HEK293 (cell line): ENCODE data around the gene ASF1B.

Experiments used
- GFI1B ChIP-seq: fragments of 450-650 bp; formaldehyde crosslinking; IDR thresholded peaks from 2 replicates; pipeline ENCODE4 v1.5.1; 2016; ENCODE audit warnings: missing biosample characterization, missing genetic modification characterization
- IKZF3 ChIP-seq: fragments of 450-650 bp; IDR thresholded peaks from 2 replicates; pipeline ENCODE4 v1.5.0; 2018; ENCODE audit warnings: missing biosample characterization, mild to moderate bottlenecking, missing genetic modification characterization, moderate library complexity
- KLF1 ChIP-seq: fragments of 450-650 bp; formaldehyde crosslinking; IDR thresholded peaks from 2 replicates; pipeline ENCODE4 v1.5.1; 2016; ENCODE audit warnings: missing biosample characterization, missing genetic modification characterization
- MEIS1 ChIP-seq: sonication (generic); formaldehyde crosslinking; IDR thresholded peaks from 2 replicates; pipeline ENCODE4 v1.8.1; 2022; ENCODE audit warnings: missing genetic modification reagents, mild to moderate bottlenecking, borderline replicate concordance
- TRIM28 ChIP-seq: IDR thresholded peaks from 2 replicates; pipeline ENCODE4 v1.6.1; 2011; ENCODE audit warnings: low read length, control low read depth, borderline replicate concordance
- ZEB2 ChIP-seq: fragments of 450-650 bp; formaldehyde crosslinking; IDR thresholded peaks from 2 replicates; pipeline ENCODE4 v1.5.1; 2016; ENCODE audit warnings: missing biosample characterization, missing genetic modification characterization
- ZFP69B ChIP-seq: fragments of 450-650 bp; formaldehyde crosslinking; IDR thresholded peaks from 2 replicates; pipeline ENCODE4 v1.5.1; 2016; ENCODE audit warnings: missing biosample characterization, missing genetic modification characterization
- ZNF121 ChIP-seq: fragments of 450-650 bp; formaldehyde crosslinking; IDR thresholded peaks from 2 replicates; pipeline ENCODE4 v1.5.1; 2016; ENCODE audit warnings: missing biosample characterization, missing genetic modification characterization
- ZNF155 ChIP-seq: fragments of 450-650 bp; formaldehyde crosslinking; IDR thresholded peaks from 2 replicates; pipeline ENCODE4 v1.5.1; 2016; ENCODE audit warnings: missing biosample characterization, missing genetic modification characterization
- ZNF175 ChIP-seq: fragments of 450-650 bp; formaldehyde crosslinking; IDR thresholded peaks from 2 replicates; pipeline ENCODE4 v1.5.1; 2016; ENCODE audit warnings: missing biosample characterization, missing genetic modification characterization
- ZNF341 ChIP-seq: fragments of 450-650 bp; formaldehyde crosslinking; IDR thresholded peaks from 2 replicates; pipeline ENCODE4; 2016; ENCODE audit warnings: low read depth, missing biosample characterization, missing genetic modification characterization
- ZNF354C ChIP-seq: fragments of 450-650 bp; formaldehyde crosslinking; IDR thresholded peaks from 2 replicates; pipeline ENCODE4 v1.5.1; 2016; ENCODE audit warnings: missing biosample characterization, missing genetic modification characterization, low read depth, borderline replicate concordance
- ZNF37A ChIP-seq: fragments of 450-650 bp; IDR thresholded peaks from 2 replicates; pipeline ENCODE4 v1.5.1; 2018; ENCODE audit warnings: missing biosample characterization, missing genetic modification characterization
- ZNF660 ChIP-seq: fragments of 450-650 bp; IDR thresholded peaks from 2 replicates; pipeline ENCODE4 v1.5.1; 2018; ENCODE audit warnings: missing biosample characterization, mild to moderate bottlenecking, missing genetic modification characterization
- ZNF707 ChIP-seq: fragments of 450-650 bp; formaldehyde crosslinking; IDR thresholded peaks from 2 replicates; pipeline ENCODE4 v1.5.1; 2016; ENCODE audit warnings: missing biosample characterization, missing genetic modification characterization
- ZNF747 ChIP-seq: fragments of 450-650 bp; formaldehyde crosslinking; IDR thresholded peaks from 2 replicates; pipeline ENCODE4 v1.5.1; 2016; ENCODE audit warnings: missing biosample characterization, missing genetic modification characterization
- ZNF776 ChIP-seq: fragments of 450-650 bp; formaldehyde crosslinking; IDR thresholded peaks from 2 replicates; pipeline ENCODE4 v1.5.0; 2017; ENCODE audit warnings: missing biosample characterization, missing genetic modification characterization, borderline replicate concordance
- ZNF792 ChIP-seq: fragments of 450-650 bp; formaldehyde crosslinking; IDR thresholded peaks from 2 replicates; pipeline ENCODE4 v1.5.1; 2016; ENCODE audit warnings: missing biosample characterization, missing genetic modification characterization
- ZNF843 ChIP-seq: fragments of 450-650 bp; formaldehyde crosslinking; IDR thresholded peaks from 2 replicates; pipeline ENCODE4 v1.5.1; 2016; ENCODE audit warnings: missing biosample characterization, missing genetic modification characterization
- ZXDB ChIP-seq: fragments of 450-650 bp; formaldehyde crosslinking; IDR thresholded peaks from 2 replicates; pipeline ENCODE4 v1.5.1; 2016; ENCODE audit warnings: missing biosample characterization, missing genetic modification characterization
- TF ChIP-seq, protein P1 (sequence below): IDR thresholded peaks from 2 replicates; pipeline ENCODE4 v1.6.1; 2011; ENCODE audit warnings: mild to moderate bottlenecking, low read depth, low read length, borderline replicate concordance
- TF ChIP-seq, protein P2 (sequence below): fragments of 450-650 bp; formaldehyde crosslinking; IDR thresholded peaks from 2 replicates; pipeline ENCODE4 v1.5.1; 2016; ENCODE audit warnings: missing biosample characterization, missing genetic modification characterization
- TF ChIP-seq, protein P3 (sequence below): fragments of 450-650 bp; formaldehyde crosslinking; IDR thresholded peaks from 2 replicates; pipeline ENCODE4 v1.5.1; 2016; ENCODE audit warnings: missing biosample characterization, missing genetic modification characterization
- TF ChIP-seq, protein P4 (sequence below): fragments of 450-650 bp; formaldehyde crosslinking; IDR thresholded peaks from 2 replicates; pipeline ENCODE4 v1.5.1; 2017; ENCODE audit warnings: missing biosample characterization, mild to moderate bottlenecking, missing genetic modification characterization, moderate library complexity
- TF ChIP-seq, protein P5 (sequence below): fragments of 450-650 bp; formaldehyde crosslinking; IDR thresholded peaks from 2 replicates; pipeline ENCODE4 v1.5.1; 2016; ENCODE audit warnings: missing biosample characterization, missing genetic modification characterization
- TF ChIP-seq, protein P6 (sequence below): fragments of 450-650 bp; formaldehyde crosslinking; IDR thresholded peaks from 2 replicates; pipeline ENCODE4 v1.5.1; 2016; ENCODE audit warnings: missing biosample characterization, missing genetic modification characterization, borderline replicate concordance
- TF ChIP-seq, protein P7 (sequence below): fragments of 450-650 bp; IDR thresholded peaks from 2 replicates; pipeline ENCODE4 v1.5.1; 2018; ENCODE audit warnings: missing biosample characterization, missing genetic modification characterization

Gene ASF1B

DNA sequence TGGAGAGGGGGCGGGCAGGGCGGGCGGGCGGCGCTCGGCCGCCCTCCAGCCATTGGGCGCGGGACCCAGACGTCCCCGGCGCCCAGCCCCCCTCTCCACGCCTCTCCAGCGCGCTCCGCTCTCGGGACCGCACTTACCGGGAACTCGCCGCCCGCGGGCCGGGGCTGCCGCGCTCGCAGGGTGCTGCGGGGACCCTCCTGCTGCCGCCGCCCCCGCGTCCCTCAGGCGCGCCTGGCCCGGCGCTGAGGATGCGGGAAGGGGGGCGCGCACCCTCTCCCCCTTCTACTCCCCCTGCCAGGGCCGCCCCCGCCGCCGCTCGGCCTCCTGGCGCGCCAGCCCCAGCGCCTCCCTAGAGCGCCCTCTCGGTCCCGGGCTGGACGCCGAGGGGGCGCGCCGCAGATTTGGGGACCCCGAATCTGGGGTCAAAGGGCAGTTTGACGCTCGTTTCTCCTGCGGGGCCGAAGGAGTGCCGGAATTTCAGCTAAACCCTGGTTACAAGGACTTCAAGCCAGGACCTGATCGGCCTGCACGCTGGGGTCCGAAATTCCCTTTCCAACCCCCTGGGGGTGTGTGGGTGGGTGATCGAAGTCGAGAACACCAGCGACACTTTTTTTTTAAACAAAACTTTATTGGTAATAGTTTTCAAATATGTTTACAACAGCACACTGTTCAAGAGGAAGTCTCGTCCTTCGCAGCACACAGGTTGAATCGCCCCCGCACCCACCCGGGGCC is 45.1 kb downstream of the ASF1B start (continued):
- TF ChIP-seq, protein P1, sequence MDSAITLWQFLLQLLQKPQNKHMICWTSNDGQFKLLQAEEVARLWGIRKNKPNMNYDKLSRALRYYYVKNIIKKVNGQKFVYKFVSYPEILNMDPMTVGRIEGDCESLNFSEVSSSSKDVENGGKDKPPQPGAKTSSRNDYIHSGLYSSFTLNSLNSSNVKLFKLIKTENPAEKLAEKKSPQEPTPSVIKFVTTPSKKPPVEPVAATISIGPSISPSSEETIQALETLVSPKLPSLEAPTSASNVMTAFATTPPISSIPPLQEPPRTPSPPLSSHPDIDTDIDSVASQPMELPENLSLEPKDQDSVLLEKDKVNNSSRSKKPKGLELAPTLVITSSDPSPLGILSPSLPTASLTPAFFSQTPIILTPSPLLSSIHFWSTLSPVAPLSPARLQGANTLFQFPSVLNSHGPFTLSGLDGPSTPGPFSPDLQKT, result no peak
- no peak for TF ChIP-seq ZNF660
- peak; percentile 74 for TF ChIP-seq ZNF341
- TF ChIP-seq, protein P2, sequence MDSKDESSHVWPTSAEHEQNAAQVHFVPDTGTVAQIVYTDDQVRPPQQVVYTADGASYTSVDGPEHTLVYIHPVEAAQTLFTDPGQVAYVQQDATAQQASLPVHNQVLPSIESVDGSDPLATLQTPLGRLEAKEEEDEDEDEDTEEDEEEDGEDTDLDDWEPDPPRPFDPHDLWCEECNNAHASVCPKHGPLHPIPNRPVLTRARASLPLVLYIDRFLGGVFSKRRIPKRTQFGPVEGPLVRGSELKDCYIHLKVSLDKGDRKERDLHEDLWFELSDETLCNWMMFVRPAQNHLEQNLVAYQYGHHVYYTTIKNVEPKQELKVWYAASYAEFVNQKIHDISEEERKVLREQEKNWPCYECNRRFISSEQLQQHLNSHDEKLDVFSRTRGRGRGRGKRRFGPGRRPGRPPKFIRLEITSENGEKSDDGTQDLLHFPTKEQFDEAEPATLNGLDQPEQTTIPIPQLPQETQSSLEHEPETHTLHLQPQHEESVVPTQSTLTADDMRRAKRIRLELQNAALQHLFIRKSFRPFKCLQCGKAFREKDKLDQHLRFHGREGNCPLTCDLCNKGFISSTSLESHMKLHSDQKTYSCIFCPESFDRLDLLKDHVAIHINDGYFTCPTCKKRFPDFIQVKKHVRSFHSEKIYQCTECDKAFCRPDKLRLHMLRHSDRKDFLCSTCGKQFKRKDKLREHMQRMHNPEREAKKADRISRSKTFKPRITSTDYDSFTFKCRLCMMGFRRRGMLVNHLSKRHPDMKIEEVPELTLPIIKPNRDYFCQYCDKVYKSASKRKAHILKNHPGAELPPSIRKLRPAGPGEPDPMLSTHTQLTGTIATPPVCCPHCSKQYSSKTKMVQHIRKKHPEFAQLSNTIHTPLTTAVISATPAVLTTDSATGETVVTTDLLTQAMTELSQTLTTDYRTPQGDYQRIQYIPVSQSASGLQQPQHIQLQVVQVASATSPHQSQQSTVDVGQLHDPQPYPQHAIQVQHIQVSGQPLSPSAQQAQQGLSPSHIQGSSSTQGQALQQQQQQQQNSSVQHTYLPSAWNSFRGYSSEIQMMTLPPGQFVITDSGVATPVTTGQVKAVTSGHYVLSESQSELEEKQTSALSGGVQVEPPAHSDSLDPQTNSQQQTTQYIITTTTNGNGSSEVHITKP (tag by site-specific recombination), result 0 out of 2 replicates have a peak, but pooled peaks have one; percentile 27
- no peak for TF ChIP-seq ZNF707 (tag by site-specific recombination)
- TF ChIP-seq TRIM28, result no peak
- no peak for TF ChIP-seq ZNF354C (tag by site-specific recombination)
- TF ChIP-seq ZNF155 (tag by site-specific recombination), result no peak
- TF ChIP-seq, protein P3, sequence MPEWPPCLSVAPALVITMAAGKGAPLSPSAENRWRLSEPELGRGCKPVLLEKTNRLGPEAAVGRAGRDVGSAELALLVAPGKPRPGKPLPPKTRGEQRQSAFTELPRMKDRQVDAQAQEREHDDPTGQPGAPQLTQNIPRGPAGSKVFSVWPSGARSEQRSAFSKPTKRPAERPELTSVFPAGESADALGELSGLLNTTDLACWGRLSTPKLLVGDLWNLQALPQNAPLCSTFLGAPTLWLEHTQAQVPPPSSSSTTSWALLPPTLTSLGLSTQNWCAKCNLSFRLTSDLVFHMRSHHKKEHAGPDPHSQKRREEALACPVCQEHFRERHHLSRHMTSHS, result no peak
- TF ChIP-seq, protein P4, sequence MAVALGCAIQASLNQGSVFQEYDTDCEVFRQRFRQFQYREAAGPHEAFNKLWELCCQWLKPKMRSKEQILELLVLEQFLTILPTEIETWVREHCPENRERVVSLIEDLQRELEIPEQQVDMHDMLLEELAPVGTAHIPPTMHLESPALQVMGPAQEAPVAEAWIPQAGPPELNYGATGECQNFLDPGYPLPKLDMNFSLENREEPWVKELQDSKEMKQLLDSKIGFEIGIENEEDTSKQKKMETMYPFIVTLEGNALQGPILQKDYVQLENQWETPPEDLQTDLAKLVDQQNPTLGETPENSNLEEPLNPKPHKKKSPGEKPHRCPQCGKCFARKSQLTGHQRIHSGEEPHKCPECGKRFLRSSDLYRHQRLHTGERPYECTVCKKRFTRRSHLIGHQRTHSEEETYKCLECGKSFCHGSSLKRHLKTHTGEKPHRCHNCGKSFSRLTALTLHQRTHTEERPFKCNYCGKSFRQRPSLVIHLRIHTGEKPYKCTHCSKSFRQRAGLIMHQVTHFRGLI (tag by site-specific recombination), result no peak
- TF ChIP-seq ZEB2 (tag by site-specific recombination), result peak; percentile 79
- no peak for TF ChIP-seq ZNF121 (tag by site-specific recombination)
- TF ChIP-seq ZNF792 (tag by site-specific recombination), result no peak
- TF ChIP-seq ZNF175 (tag by site-specific recombination), result no peak
- TF ChIP-seq ZNF747, result no peak
- TF ChIP-seq ZNF843 (tag by site-specific recombination), result no peak
- TF ChIP-seq KLF1, result peak; percentile 72
- TF ChIP-seq ZXDB (tag by site-specific recombination), result peak; percentile 60; the same call in 1 of the 2 replicates
- TF ChIP-seq ZFP69B (tag by site-specific recombination), result 0 out of 2 replicates have a peak, but pooled peaks have one; percentile 40
- peak; percentile 63; the same call in 1 of the 2 replicates for TF ChIP-seq IKZF3 (tag by site-specific recombination)
- no peak for TF ChIP-seq GFI1B (tag by site-specific recombination)
- TF ChIP-seq, protein P5, sequence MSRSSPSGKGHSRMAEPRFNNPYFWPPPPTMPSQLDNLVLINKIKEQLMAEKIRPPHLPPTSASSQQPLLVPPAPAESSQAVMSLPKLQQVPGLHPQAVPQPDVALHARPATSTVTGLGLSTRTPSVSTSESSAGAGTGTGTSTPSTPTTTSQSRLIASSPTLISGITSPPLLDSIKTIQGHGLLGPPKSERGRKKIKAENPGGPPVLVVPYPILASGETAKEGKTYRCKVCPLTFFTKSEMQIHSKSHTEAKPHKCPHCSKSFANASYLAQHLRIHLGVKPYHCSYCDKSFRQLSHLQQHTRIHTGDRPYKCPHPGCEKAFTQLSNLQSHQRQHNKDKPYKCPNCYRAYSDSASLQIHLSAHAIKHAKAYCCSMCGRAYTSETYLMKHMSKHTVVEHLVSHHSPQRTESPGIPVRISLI, result peak; percentile 81
- TF ChIP-seq, protein P6, sequence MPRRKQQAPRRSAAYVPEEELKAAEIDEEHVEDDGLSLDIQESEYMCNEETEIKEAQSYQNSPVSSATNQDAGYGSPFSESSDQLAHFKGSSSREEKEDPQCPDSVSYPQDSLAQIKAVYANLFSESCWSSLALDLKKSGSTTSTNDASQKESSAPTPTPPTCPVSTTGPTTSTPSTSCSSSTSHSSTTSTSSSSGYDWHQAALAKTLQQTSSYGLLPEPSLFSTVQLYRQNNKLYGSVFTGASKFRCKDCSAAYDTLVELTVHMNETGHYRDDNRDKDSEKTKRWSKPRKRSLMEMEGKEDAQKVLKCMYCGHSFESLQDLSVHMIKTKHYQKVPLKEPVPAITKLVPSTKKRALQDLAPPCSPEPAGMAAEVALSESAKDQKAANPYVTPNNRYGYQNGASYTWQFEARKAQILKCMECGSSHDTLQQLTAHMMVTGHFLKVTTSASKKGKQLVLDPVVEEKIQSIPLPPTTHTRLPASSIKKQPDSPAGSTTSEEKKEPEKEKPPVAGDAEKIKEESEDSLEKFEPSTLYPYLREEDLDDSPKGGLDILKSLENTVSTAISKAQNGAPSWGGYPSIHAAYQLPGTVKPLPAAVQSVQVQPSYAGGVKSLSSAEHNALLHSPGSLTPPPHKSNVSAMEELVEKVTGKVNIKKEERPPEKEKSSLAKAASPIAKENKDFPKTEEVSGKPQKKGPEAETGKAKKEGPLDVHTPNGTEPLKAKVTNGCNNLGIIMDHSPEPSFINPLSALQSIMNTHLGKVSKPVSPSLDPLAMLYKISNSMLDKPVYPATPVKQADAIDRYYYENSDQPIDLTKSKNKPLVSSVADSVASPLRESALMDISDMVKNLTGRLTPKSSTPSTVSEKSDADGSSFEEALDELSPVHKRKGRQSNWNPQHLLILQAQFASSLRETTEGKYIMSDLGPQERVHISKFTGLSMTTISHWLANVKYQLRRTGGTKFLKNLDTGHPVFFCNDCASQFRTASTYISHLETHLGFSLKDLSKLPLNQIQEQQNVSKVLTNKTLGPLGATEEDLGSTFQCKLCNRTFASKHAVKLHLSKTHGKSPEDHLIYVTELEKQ (tag by site-specific recombination), result no peak
- TF ChIP-seq ZNF37A (tag by site-specific recombination), result no peak
- TF ChIP-seq, protein P7, sequence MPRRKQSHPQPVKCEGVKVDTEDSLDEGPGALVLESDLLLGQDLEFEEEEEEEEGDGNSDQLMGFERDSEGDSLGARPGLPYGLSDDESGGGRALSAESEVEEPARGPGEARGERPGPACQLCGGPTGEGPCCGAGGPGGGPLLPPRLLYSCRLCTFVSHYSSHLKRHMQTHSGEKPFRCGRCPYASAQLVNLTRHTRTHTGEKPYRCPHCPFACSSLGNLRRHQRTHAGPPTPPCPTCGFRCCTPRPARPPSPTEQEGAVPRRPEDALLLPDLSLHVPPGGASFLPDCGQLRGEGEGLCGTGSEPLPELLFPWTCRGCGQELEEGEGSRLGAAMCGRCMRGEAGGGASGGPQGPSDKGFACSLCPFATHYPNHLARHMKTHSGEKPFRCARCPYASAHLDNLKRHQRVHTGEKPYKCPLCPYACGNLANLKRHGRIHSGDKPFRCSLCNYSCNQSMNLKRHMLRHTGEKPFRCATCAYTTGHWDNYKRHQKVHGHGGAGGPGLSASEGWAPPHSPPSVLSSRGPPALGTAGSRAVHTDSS (tag by site-specific recombination), result no peak
- TF ChIP-seq ZNF776, result no peak
- TF ChIP-seq MEIS1 (CRISPR knock-in tag), result no peak
